OCI-LY1 (cell line): ENCODE data around the gene HUS1B.

ENCODE experiments used
- CTCF ChIP-seq: fragments of 200-600 bp; sonication (generic), shearing (Covaris generic); IDR thresholded peaks from 2 replicates; pipeline ENCODE4 v1.5.1; 2017; ENCODE audit warnings: mild to moderate bottlenecking, antibody characterized with exemption, low read length, moderate library complexity, mixed read lengths
- EZH2 ChIP-seq: fragments of 200-600 bp; sonication (generic), shearing (Covaris generic); IDR thresholded peaks from 2 replicates; pipeline ENCODE4 v1.8.0; 2017; ENCODE audit warnings: borderline replicate concordance, mixed run types, mild to moderate bottlenecking, antibody characterized with exemption, low read length, moderate library complexity, mixed read lengths

- TF ChIP-seq CTCF (no peak), EZH2 (no peak)
Observed at GRCh38 chr6:680251-680650, 23.4 kb upstream of the HUS1B start.
